Omental fat pad (tissue), 4 donors: ENCODE measurements around the gene SVIL. TPM values are rescaled to one million over a fixed set of nuclear protein-coding genes. Genes with fewer than 3 reads are reported as not detected.
"Not testable (repeated sequence)": the region's sequence is repeated elsewhere in the genome, so short reads cannot be mapped to it uniquely, and the experiment has no call there.

Experiments used
- ATAC-seq: fragments of 150-250 bp; one replicate; pipeline ENCODE4 v1.9.1; 2016; ENCODE audit warnings: mild to moderate bottlenecking, moderate library complexity; ENCODE audit not compliant: low FRiP score
- DNase-seq: peaks from one replicate; pipeline ENCODE4 v3.0.0-alpha.2; 2019; ENCODE audit warnings: low spot score
- total RNA-seq, 4 donors: library from RNA; depleted of rRNA; stranded (reverse); fragments of >200 nt; gene quantifications; one replicate each; pipeline ENCODE4 v1.1.0, GENCODE V29; 2016
- TF ChIP-seq, protein P1 (sequence below), 3 donors: fragments of 450-650 bp; IDR thresholded peaks; one replicate each; pipeline ENCODE4 v1.5.1; 2016 to 2017; ENCODE audit warnings: antibody characterized with exemption in 3 of 3, mild to moderate bottlenecking in 3 of 3, moderate library complexity in 2 of 3

SVIL gene
- total RNA-seq, 4 donors from 2014 or later = 22.8 to 44.4 (median 30.5) TPM

DNA sequence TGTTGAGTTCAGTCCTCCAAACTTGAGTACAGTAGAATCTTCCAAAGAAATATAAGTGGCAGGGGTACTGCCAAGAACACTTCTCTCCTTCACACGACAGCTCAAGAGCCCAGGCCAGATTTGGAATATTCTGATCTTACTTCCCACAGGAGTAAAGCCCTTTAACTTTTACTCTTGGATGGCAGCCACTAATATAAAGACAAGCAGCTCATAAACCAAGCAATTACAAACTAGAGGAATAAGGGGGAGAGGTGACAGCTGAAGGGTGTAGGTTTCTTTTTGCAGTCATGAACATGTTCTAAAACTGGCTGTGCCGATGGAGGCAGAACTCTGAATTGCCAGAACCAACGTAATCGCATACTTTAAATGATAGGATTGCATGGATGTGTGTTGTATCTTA is 74.8 kb downstream of the SVIL start:
- DNase-seq (no peak), ATAC-seq (no peak)
- TF ChIP-seq, protein P1, sequence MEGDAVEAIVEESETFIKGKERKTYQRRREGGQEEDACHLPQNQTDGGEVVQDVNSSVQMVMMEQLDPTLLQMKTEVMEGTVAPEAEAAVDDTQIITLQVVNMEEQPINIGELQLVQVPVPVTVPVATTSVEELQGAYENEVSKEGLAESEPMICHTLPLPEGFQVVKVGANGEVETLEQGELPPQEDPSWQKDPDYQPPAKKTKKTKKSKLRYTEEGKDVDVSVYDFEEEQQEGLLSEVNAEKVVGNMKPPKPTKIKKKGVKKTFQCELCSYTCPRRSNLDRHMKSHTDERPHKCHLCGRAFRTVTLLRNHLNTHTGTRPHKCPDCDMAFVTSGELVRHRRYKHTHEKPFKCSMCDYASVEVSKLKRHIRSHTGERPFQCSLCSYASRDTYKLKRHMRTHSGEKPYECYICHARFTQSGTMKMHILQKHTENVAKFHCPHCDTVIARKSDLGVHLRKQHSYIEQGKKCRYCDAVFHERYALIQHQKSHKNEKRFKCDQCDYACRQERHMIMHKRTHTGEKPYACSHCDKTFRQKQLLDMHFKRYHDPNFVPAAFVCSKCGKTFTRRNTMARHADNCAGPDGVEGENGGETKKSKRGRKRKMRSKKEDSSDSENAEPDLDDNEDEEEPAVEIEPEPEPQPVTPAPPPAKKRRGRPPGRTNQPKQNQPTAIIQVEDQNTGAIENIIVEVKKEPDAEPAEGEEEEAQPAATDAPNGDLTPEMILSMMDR (IDR thresholded peaks at IDR 0.05) = no peak

DNA sequence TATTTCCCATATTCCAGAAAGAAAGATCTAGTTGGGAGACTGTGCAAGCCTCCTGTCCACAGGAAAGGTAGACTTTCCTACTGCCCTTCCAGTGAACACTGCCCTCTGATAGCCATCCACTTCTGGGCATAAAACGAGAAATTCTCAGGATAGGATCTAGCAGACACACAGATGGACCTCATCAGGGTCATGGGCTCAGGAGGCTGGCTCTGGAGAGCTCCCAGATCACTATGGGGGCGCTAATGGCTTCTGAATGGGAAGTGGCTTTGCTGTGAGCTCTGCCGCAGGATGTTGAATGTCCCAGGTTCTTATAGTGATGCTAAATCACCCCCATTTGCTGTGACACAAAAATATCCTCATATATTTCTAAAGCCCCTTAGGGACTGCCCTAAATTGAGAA is 77.1 kb downstream of the SVIL start:
- ATAC-seq (no peak), DNase-seq (no peak)
- TF ChIP-seq, protein P1 (IDR thresholded peaks at IDR 0.05) = no peak

DNA sequence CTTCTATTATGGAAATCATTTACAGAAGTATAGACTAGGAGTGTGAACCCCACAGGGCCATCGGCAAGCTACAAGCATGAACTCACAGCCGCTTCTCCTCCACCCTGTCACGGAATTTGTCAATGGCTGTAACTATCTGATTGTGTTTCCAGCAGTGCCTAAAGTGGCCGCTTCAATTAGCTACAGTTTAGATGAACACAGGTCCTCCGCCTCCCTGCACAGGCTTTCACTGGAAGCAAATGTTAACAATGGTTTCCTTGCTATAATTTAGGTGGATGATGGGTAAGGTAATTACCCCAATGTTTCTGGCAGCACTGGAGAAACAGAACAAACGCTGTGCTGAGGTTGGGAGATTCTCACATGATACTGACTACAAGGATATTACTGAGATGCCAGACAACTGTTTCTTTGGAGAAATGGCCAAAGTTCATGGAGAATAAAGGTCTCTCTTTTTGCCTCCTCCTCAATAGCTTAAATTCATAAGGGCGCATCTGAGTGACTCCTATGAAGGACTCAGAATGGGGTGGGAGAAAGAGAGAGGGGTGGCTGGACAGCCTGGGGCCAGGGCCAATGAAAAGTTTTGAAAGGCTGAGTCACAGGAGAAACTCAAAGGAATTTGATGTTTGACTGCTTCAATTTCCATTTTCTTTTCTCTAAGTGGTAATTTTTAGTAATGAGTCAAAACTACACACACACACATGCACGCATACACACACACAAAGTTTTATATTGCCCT is 78.9 kb downstream of the SVIL start:
- no peak for DNase-seq
- no peak for ATAC-seq
- TF ChIP-seq, protein P1 (IDR thresholded peaks at IDR 0.05) = no peak

DNA sequence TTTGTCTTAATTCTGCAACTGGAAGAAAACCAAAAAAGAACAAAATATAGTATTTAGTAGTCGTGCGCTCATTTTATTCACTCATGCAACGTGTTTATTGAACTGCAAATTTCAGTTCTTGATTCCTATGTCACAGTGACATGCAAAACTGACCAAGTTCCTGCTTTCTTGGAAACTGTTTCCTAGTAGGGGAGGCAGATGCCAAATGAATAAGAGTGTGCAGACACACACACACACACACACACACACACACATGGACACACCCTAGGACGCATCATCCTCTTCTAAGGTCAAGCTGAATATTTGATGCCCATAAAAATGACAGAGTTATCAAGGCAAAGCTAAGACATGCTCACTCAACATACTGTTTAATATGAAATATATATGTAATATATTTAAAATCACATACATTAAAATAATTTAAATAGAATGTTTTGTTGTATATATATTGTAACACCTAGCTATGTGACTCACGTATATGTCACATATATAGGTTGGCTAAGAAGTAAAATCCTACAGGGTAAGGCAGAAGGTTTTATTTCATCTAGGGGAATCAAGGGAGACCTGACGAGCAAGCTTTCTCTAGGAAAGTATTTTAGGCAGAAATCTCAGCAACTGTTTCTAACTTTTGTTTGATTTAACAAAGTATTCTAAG is 79.6 kb downstream of the SVIL start:
- ATAC-seq = no peak
- TF ChIP-seq, protein P1 (IDR thresholded peaks at IDR 0.05) = no peak
- no peak for DNase-seq

DNA sequence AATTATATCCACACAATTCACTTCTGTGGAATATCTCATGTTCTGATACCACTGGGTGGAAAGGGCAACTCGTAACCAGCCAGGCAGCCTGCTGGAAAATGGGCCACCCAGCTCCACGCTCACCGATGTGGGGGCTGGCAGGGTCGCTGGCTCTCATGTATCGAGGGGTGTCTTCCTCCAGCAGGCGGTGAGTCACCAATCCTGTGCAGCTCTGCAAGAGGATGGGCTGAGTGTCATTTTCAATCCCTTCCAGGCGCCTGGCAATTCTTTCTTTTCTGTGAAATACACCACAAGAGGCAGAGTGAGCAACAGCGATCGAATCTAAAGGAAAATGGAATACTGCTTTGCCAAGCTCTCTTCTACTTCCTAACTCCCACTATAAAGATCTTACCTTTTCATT is 80.1 kb downstream of the SVIL start:
- TF ChIP-seq, protein P1 (IDR thresholded peaks at IDR 0.05) = no peak
- DNase-seq (no peak), ATAC-seq (no peak)

DNA sequence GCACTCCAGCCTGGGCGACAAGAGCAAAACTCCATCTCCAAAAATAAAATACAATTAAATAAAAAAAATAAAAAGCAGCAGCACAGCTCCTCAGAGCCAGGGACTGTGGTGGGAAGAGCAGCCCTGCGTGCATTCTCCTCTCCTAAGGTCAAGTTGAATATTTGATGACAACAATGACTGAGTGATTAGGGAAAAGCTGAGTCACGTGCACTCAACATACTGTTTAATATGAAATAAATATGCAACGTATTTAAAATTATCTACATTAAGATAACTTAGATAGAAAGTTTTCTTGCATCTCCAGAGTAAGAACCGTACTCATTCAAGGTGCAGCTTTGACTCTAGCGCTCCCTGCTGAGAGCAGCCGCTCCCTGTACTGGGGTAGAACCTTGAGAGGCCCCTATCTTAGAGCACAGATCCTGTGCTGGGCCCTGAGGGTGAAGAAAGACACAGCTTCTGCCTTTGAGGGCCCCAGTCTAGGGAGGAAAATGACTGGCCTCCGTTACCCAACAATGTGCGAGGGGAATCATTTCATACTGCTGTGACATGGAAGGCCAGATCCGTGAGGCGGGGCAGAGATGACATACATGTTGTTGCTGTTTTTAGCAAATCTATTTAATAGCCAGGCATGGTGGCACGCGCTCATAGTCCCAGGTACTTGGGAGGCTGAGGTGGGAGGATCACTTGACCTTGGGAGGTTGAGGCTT is 81.1 kb downstream of the SVIL start:
- TF ChIP-seq, protein P1 (IDR thresholded peaks at IDR 0.05) = no peak
- ATAC-seq = no peak
- no peak for DNase-seq

DNA sequence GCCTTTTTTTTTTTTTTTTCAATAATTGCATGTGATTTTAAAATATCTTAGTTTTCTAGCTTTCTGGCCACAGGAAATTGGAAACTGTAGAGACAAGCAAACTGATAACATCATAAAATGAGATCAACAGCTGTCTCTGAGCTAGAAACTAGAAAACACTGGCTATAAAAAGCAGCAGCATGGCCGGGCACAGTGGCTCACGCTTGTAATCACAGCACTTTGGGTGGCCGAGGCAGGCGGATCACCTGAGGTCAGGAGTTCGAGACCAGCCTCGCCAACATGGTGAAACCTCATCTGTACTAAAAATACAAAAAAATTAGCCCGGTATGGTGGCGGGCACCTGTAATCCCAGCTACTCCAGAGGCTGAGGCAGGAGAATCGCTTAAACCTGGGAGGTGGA is 81.7 kb downstream of the SVIL start:
- ATAC-seq, DNase-seq: not testable (repeated sequence)

DNA sequence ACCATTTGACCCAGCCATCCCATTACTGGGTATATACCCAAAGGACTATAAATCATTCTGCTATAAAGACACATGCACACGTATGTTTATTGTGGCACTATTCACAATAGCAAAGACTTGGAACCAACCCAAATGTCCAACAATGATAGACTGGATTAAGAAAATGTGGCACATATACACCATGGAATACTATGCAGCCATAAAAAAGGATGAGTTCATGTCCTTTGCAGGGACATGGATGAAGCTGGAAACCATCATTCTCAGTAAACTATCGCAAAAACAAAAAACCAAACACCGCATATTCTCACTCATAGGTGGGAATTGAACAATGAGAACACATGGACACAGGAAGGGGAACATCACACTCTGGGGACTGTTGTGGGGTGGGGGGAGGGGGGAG is 85.3 kb downstream of the SVIL start:
- ATAC-seq, DNase-seq: not testable (repeated sequence)
